Colonic mucosa (tissue), 4 donors: Measurements from ENCODE around the gene CCDC30. TPM values are rescaled to one million over a fixed set of nuclear protein-coding genes. Genes with fewer than 3 reads are reported as not detected.

Experiments used
- DNase-seq: peaks from one replicate; pipeline ENCODE4 v3.0.0-alpha.2; 2020
- H3K27ac ChIP-seq: fragments of 200-600 bp; one replicate; pipeline ENCODE4 v1.8.0; 2021
- H3K27me3 ChIP-seq: fragments of 200-600 bp; one replicate; pipeline ENCODE4 v1.8.0; 2021
- H3K36me3 ChIP-seq: fragments of 200-600 bp; one replicate; pipeline ENCODE4 v1.8.0; 2021
- H3K4me1 ChIP-seq: fragments of 200-600 bp; one replicate; pipeline ENCODE4 v1.8.0; 2021; ENCODE audit warnings: mild to moderate bottlenecking
- H3K4me3 ChIP-seq: fragments of 200-600 bp; one replicate; pipeline ENCODE4 v1.8.0; 2021
- H3K9ac ChIP-seq, 2 donors: one replicate each; pipeline ENCODE4 v1.7.0; 2013; ENCODE audit warnings: control low read depth in 2 of 2, low read depth in 2 of 2, low read length in 2 of 2
- H3K9me3 ChIP-seq: fragments of 200-600 bp; one replicate; pipeline ENCODE4 v1.8.0; 2021
- intact Hi-C: fragments of 100-400 bp; cut with DNase I; formaldehyde crosslinking; loops from one replicate; pipeline ENCODE4 v1.14.1; 2022
- total RNA-seq, 2 donors: library from RNA; stranded (reverse); fragmentation: NEBNext Ultra II Directional in 1 of 2; extraction: Animal tissue kit (Norgen Biotek cat#: 25700) in 1 of 2; gene quantifications; one replicate each; pipeline ENCODE4 v1.2.1, GENCODE V29; 2021
- TF ChIP-seq, protein P1 (sequence below): fragments of 200-600 bp; IDR thresholded peaks from one replicate; pipeline ENCODE4 v1.8.0; 2022; ENCODE audit warnings: antibody characterized with exemption, mild to moderate bottlenecking
- donor health status: healthy.
- donor health status: DM: no; HTN: no; CAD: no.
- donor health status: DM: no; HTN: no; CAD: no.

Gene CCDC30
- total RNA-seq, 2 donors from 2014 or later = 1.5 to 1.8 TPM

DNA sequence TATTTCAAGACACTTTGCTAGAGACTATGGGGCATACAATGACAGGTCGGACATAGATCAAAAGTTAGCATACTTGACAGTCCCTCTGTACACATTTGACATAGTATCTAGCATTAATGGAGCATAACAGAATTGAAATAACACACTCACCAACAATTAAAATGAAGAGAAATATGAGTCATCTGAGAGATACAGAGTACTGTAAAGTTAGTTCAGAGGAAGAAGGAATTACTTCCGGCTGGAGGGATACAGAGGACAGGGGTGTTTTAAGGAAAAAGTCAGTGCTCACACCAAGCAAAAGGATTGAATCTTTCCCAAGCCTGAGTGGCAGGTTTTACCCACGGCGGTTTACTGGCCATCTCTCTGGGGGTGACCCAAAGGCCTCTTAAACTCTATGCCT, 9.7 kb upstream of the CCDC30 start:
- H3K36me3 ChIP-seq = no peaks in the 10 kb centered on the region
- H3K27ac ChIP-seq = no peak overlapping the region
- H3K9ac ChIP-seq = no peak overlapping the region
- DNase-seq = no peak
- intact Hi-C loops = no loop called here
- no peaks in the 10 kb centered on the region for H3K27me3 ChIP-seq
- TF ChIP-seq, protein P1, sequence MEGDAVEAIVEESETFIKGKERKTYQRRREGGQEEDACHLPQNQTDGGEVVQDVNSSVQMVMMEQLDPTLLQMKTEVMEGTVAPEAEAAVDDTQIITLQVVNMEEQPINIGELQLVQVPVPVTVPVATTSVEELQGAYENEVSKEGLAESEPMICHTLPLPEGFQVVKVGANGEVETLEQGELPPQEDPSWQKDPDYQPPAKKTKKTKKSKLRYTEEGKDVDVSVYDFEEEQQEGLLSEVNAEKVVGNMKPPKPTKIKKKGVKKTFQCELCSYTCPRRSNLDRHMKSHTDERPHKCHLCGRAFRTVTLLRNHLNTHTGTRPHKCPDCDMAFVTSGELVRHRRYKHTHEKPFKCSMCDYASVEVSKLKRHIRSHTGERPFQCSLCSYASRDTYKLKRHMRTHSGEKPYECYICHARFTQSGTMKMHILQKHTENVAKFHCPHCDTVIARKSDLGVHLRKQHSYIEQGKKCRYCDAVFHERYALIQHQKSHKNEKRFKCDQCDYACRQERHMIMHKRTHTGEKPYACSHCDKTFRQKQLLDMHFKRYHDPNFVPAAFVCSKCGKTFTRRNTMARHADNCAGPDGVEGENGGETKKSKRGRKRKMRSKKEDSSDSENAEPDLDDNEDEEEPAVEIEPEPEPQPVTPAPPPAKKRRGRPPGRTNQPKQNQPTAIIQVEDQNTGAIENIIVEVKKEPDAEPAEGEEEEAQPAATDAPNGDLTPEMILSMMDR = no peak
- H3K4me1 ChIP-seq = peaks cover 8% of the 10 kb centered on the region
- no peaks in the 10 kb centered on the region for H3K9me3 ChIP-seq
- H3K4me3 ChIP-seq = no peak overlapping the region

DNA sequence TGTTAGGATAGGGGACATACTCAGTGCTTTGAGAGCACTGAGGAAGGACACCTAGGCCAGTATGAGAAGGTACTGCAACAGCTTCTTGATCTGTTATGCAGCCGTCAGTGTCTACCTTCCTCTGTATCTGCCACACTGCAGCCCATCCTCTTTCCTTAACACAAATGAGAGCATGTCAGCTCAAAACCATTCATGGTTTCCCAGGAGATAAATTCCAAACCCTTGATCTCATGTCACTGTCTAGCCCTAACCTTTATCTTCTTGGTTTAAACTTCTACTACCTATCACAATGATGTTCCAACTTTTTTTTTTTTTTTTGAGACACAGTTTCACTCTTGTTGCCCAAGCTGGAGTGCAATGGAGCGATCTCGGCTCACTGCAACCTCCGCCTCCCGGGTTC, 8.7 kb upstream of the CCDC30 start:
- DNase-seq = no peak
- Histone ChIP-seq H3K9me3 (no peaks in the 10 kb centered on the region), H3K27me3 (no peaks in the 10 kb centered on the region), H3K36me3 (no peaks in the 10 kb centered on the region), H3K4me1 (peaks cover 8% of the 10 kb centered on the region), H3K4me3 (no peak overlapping the region), H3K9ac (no peak overlapping the region), H3K27ac (no peak overlapping the region)
- TF ChIP-seq, protein P1 = no peak
- intact Hi-C loops = no loop called here

DNA sequence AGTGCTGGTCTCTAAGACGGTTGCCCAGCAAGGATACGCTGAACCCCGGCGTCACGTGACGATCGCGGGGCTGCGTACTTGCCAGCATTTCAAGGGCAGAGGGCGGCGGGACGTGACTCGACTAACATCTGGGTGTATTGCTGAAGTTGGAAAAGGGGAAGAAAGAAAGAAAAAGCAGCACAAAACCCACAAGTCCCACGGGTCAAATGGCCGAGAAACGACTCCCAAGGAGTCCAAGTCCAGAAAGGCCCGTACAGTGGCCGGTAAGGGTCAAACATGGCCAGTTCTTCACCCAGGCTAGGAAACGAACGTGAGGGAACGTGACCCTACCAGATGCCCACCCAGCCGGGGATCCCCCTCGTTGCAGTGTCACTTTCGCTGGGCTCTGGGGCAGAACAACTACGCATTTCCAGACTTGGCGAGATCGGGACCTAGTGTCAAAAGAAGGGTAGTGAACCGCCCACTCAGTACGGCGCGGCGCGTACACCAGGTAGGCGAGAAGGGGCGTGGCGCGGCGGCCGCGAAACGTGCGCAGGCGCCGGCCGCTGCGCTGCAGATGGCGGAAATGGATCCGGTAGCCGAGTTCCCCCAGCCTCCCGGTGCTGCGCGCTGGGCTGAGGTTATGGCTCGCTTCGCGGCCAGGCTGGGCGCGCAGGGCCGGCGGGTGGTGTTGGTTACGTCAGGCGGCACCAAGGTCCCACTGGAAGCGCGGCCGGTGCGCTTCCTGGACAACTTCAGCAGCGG, 6.9 kb upstream of the CCDC30 start, which contains the start of the genes PPCS and ZMYND12:
Gene PPCS, plus strand, starts transcription at position 534 of the 744 bp plus-strand sequence. Its CDS starts 23 bp downstream, at position 557.
Gene ZMYND12, minus strand, starts transcription at position 13 of the 744 bp plus-strand sequence. CDS start 25 bp downstream, outside the sequence.
- intact Hi-C loops = no loop called here
- TF ChIP-seq, protein P1 = no peak
- Histone ChIP-seq H3K4me3 (peak within 1 kb of the TSS; percentile 76), H3K27me3 (no peaks in the 10 kb centered on the region), H3K36me3 (peaks cover 4% of the 10 kb centered on the region), H3K4me1 (peaks cover 8% of the 10 kb centered on the region), H3K27ac (peak within 1 kb of the TSS; percentile 90), H3K9me3 (no peaks in the 10 kb centered on the region), H3K9ac (peak within 1 kb of the TSS; percentile 90 to 97)
- peak; percentile 90 for DNase-seq

GRCh38 chr1:42456754-42457089, 6.4 kb upstream of the CCDC30 start:
- intact Hi-C loops = no loop called here
- Histone ChIP-seq H3K36me3 (peaks cover 4% of the 10 kb centered on the region), H3K9me3 (no peaks in the 10 kb centered on the region), H3K27ac (peak overlapping the region; percentile 90), H3K4me3 (peak overlapping the region; percentile 76), H3K4me1 (peaks cover 8% of the 10 kb centered on the region), H3K9ac (peak overlapping the region; percentile 90 to 97), H3K27me3 (no peaks in the 10 kb centered on the region)
- DNase-seq = peak; percentile 74
- TF ChIP-seq, protein P1 = no peak

DNA sequence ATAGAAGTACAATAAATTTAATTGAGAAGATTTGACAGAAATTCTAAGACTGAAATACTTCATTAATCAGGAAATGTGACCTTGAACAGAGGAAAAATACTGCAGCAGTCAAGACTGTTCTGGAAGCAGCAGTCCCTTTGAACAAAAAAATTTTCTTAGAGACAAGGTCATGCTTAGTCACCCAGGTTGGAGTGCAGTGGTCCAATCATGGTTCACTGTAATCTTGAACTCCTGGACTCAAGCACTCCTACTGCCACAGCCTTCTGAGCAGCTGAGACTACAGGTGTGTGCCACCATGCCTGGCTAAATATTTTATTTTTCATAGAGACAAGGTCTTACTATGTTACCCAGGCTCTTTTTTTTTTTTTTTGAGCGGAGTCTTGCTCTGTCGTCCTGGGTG, 1.9 kb upstream of the CCDC30 start:
- intact Hi-C loops = loop anchor here (10.0 kb wide), 1 partner anchor 116 kb away; no protein-coding TSS in a partner anchor
- Histone ChIP-seq H3K36me3 (peaks cover 4% of the 10 kb centered on the region), H3K4me3 (no peak overlapping the region), H3K27me3 (no peaks in the 10 kb centered on the region), H3K9ac (no peak overlapping the region), H3K4me1 (peaks cover 8% of the 10 kb centered on the region), H3K27ac (no peak overlapping the region), H3K9me3 (no peaks in the 10 kb centered on the region)
- TF ChIP-seq, protein P1 = no peak
- no peak for DNase-seq
